ENCODE data around the gene ASAH2.

ASAH2 gene

GRCh38 chr10:50222199-50222598 is 29.1 kb downstream of the ASAH2 start:
- 100% methylated on average over 1 of the region's 2 CpGs for WGBS (ENCODE audit: insufficient coverage)
- H3K27ac ChIP-seq (ENCODE audit: insufficient read depth in 1 of 2, low read depth in 1 of 2, low read length in 2 of 2, poor library complexity in 1 of 2, severe bottlenecking in 2 of 2) = no peak overlapping the region
- POLR2A ChIA-PET = no interaction called here
- H3K4me3 ChIP-seq (ENCODE audit: control insufficient read depth in 1 of 7, extremely low read depth in 1 of 7, insufficient read depth in 4 of 7, low read depth in 2 of 7, low read length in 6 of 7) = no peak overlapping the region
- H3K27me3 ChIP-seq (replicated peaks in 2 of 5; ENCODE audit: control insufficient read depth in 4 of 5, insufficient read depth in 5 of 5, low read length in 4 of 5) = peaks cover 0 to 4% (median 2%) of the 10 kb centered on the region in 5 experiments
- H3K9me3 ChIP-seq (ENCODE audit: control extremely low read depth in 1 of 5, control insufficient read depth in 4 of 5, insufficient read depth in 2 of 5, low read depth in 1 of 5, low read length in 4 of 5) = no peaks in the 10 kb centered on the region
- no peaks in the 10 kb centered on the region for H3K36me3 ChIP-seq (ENCODE audit: control insufficient read depth in 4 of 4, insufficient read depth in 4 of 4, low read length in 3 of 4)
- no peak for DNase-seq
- CTCF ChIA-PET = interaction anchor here (0.7 to 3.2 kb wide), 5 partner anchors 9 to 628 kb away, joined by 3 to 24 read pairs (median 4); no protein-coding TSS in a partner anchor
- no peaks in the 10 kb centered on the region for H3K4me1 ChIP-seq (ENCODE audit: control extremely low read depth in 1 of 4, control insufficient read depth in 4 of 4, insufficient read depth in 4 of 4, low read length in 3 of 4)

- WGBS (ENCODE audit: insufficient coverage) = no CpG with 5 or more reads among the region's 1 CpG
- Histone ChIP-seq H3K9me3 (ENCODE audit: control extremely low read depth in 1 of 5, control insufficient read depth in 4 of 5, insufficient read depth in 2 of 5, low read depth in 1 of 5, low read length in 4 of 5) (no peaks in the 10 kb centered on the region), H3K4me1 (ENCODE audit: control extremely low read depth in 1 of 4, control insufficient read depth in 4 of 4, insufficient read depth in 4 of 4, low read length in 3 of 4) (no peaks in the 10 kb centered on the region), H3K36me3 (ENCODE audit: control insufficient read depth in 4 of 4, insufficient read depth in 4 of 4, low read length in 3 of 4) (no peaks in the 10 kb centered on the region), H3K27ac (ENCODE audit: insufficient read depth in 1 of 2, low read depth in 1 of 2, low read length in 2 of 2, poor library complexity in 1 of 2, severe bottlenecking in 2 of 2) (no peak overlapping the region), H3K27me3 (replicated peaks in 2 of 5; ENCODE audit: control insufficient read depth in 4 of 5, insufficient read depth in 5 of 5, low read length in 4 of 5) (peaks cover 0 to 4% (median 2%) of the 10 kb centered on the region in 5 experiments), H3K4me3 (ENCODE audit: control insufficient read depth in 1 of 7, extremely low read depth in 1 of 7, insufficient read depth in 4 of 7, low read depth in 2 of 7, low read length in 6 of 7) (no peak overlapping the region)
- CTCF ChIA-PET = interaction anchor here (1.1 to 1.4 kb wide), 2 partner anchors 11 to 18 kb away, joined by 3 to 4 read pairs; no protein-coding TSS in a partner anchor
- POLR2A ChIA-PET = no interaction called here
- DNase-seq = no peak
Observed at GRCh38 chr10:50221470-50221869, 29.8 kb downstream of the ASAH2 start.

- Histone ChIP-seq H3K27me3 (replicated peaks in 2 of 5; ENCODE audit: control insufficient read depth in 4 of 5, insufficient read depth in 5 of 5, low read length in 4 of 5) (peaks cover 0 to 4% (median 2%) of the 10 kb centered on the region in 5 experiments), H3K9me3 (ENCODE audit: control extremely low read depth in 1 of 5, control insufficient read depth in 4 of 5, insufficient read depth in 2 of 5, low read depth in 1 of 5, low read length in 4 of 5) (no peaks in the 10 kb centered on the region), H3K4me3 (ENCODE audit: control insufficient read depth in 1 of 7, extremely low read depth in 1 of 7, insufficient read depth in 4 of 7, low read depth in 2 of 7, low read length in 6 of 7) (no peak overlapping the region), H3K27ac (ENCODE audit: insufficient read depth in 1 of 2, low read depth in 1 of 2, low read length in 2 of 2, poor library complexity in 1 of 2, severe bottlenecking in 2 of 2) (no peak overlapping the region), H3K4me1 (ENCODE audit: control extremely low read depth in 1 of 4, control insufficient read depth in 4 of 4, insufficient read depth in 4 of 4, low read length in 3 of 4) (no peaks in the 10 kb centered on the region), H3K36me3 (ENCODE audit: control insufficient read depth in 4 of 4, insufficient read depth in 4 of 4, low read length in 3 of 4) (no peaks in the 10 kb centered on the region)
- ChIA-PET POLR2A (no interaction called here), CTCF (no interaction called here)
- DNase-seq = no peak
- WGBS (ENCODE audit: insufficient coverage) = 86% methylated on average over 1 of the region's 2 CpGs
Observed at GRCh38 chr10:50219646-50220045, 31.7 kb downstream of the ASAH2 start.

GRCh38 chr10:50219200-50219599 is 32.1 kb downstream of the ASAH2 start:
- Histone ChIP-seq H3K9me3 (ENCODE audit: control extremely low read depth in 1 of 5, control insufficient read depth in 4 of 5, insufficient read depth in 2 of 5, low read depth in 1 of 5, low read length in 4 of 5) (no peaks in the 10 kb centered on the region), H3K36me3 (ENCODE audit: control insufficient read depth in 4 of 4, insufficient read depth in 4 of 4, low read length in 3 of 4) (no peaks in the 10 kb centered on the region), H3K4me1 (ENCODE audit: control extremely low read depth in 1 of 4, control insufficient read depth in 4 of 4, insufficient read depth in 4 of 4, low read length in 3 of 4) (no peaks in the 10 kb centered on the region), H3K27me3 (replicated peaks in 2 of 5; ENCODE audit: control insufficient read depth in 4 of 5, insufficient read depth in 5 of 5, low read length in 4 of 5) (peaks cover 0 to 4% (median 2%) of the 10 kb centered on the region in 5 experiments), H3K27ac (ENCODE audit: insufficient read depth in 1 of 2, low read depth in 1 of 2, low read length in 2 of 2, poor library complexity in 1 of 2, severe bottlenecking in 2 of 2) (no peak overlapping the region), H3K4me3 (ENCODE audit: control insufficient read depth in 1 of 7, extremely low read depth in 1 of 7, insufficient read depth in 4 of 7, low read depth in 2 of 7, low read length in 6 of 7) (no peak overlapping the region)
- ChIA-PET CTCF (no interaction called here), POLR2A (no interaction called here)
- DNase-seq = no peak
- WGBS (ENCODE audit: insufficient coverage) = 100% methylated on average over 1 of the region's 2 CpGs

DNA sequence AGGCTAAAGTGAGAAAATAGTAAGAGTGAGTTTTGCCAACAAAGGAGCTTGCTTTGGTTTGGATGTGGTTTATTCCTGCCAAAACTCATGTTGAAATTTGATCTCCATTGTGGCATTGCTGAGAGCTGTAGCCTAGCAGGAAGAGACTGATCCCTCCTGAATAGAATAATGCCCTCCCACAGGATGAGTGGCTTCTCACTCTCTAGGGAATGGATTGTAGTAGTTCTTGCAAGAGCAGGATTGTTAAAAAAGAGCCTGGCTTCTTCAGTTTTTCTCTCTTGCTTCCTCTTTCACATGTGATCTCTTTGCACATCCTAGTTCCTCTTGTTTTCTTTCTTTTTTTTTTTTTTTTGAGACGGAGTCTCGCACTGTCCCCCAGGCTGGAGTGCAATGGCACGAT is 34.4 kb downstream of the ASAH2 start:
- ChIA-PET POLR2A (no interaction called here), CTCF (interaction anchor here (0.7 kb wide), 1 partner anchor 422 kb away, joined by 3 read pairs; no protein-coding TSS in a partner anchor)
- Histone ChIP-seq H3K4me3 (ENCODE audit: control insufficient read depth in 1 of 7, extremely low read depth in 1 of 7, insufficient read depth in 4 of 7, low read depth in 2 of 7, low read length in 6 of 7) (no peak overlapping the region), H3K4me1 (ENCODE audit: control extremely low read depth in 1 of 4, control insufficient read depth in 4 of 4, insufficient read depth in 4 of 4, low read length in 3 of 4) (no peaks in the 10 kb centered on the region), H3K36me3 (ENCODE audit: control insufficient read depth in 4 of 4, insufficient read depth in 4 of 4, low read length in 3 of 4) (no peaks in the 10 kb centered on the region), H3K9me3 (ENCODE audit: control extremely low read depth in 1 of 5, control insufficient read depth in 4 of 5, insufficient read depth in 2 of 5, low read depth in 1 of 5, low read length in 4 of 5) (no peaks in the 10 kb centered on the region), H3K27ac (ENCODE audit: insufficient read depth in 1 of 2, low read depth in 1 of 2, low read length in 2 of 2, poor library complexity in 1 of 2, severe bottlenecking in 2 of 2) (no peak overlapping the region), H3K27me3 (replicated peaks in 2 of 5; ENCODE audit: control insufficient read depth in 4 of 5, insufficient read depth in 5 of 5, low read length in 4 of 5) (peaks cover 0 to 4% (median 0%) of the 10 kb centered on the region in 5 experiments)
- peak in 1 of 3 donors; percentile 6 for DNase-seq
- WGBS (ENCODE audit: insufficient coverage) = 64% methylated on average over 2 of the region's 3 CpGs

DNA sequence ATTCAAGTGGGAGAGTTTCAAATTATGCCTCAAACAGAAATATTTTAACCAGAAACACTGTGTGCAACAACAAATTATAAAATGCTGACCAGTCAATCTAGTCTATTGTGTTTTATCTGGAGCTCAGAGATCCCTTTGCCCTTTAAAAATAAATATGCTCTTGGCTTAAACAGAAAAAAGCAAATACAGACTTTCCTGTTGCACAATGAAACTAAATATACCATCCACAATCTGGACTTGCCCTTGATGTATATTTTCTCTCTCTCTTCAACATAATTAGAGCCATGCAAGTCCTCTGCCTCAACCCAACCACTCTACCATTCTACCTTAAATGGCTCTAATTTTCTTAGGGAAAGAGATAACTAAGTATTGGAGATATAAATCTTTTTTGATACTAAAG is 34.9 kb downstream of the ASAH2 start:
- H3K27ac ChIP-seq (ENCODE audit: insufficient read depth in 1 of 2, low read depth in 1 of 2, low read length in 2 of 2, poor library complexity in 1 of 2, severe bottlenecking in 2 of 2) = no peak overlapping the region
- ChIA-PET CTCF (no interaction called here), POLR2A (no interaction called here)
- no peak for DNase-seq
- H3K36me3 ChIP-seq (ENCODE audit: control insufficient read depth in 4 of 4, insufficient read depth in 4 of 4, low read length in 3 of 4) = no peaks in the 10 kb centered on the region
- no peaks in the 10 kb centered on the region for H3K4me1 ChIP-seq (ENCODE audit: control extremely low read depth in 1 of 4, control insufficient read depth in 4 of 4, insufficient read depth in 4 of 4, low read length in 3 of 4)
- H3K9me3 ChIP-seq (ENCODE audit: control extremely low read depth in 1 of 5, control insufficient read depth in 4 of 5, insufficient read depth in 2 of 5, low read depth in 1 of 5, low read length in 4 of 5) = no peaks in the 10 kb centered on the region
- H3K27me3 ChIP-seq (replicated peaks in 2 of 5; ENCODE audit: control insufficient read depth in 4 of 5, insufficient read depth in 5 of 5, low read length in 4 of 5) = peaks cover 0 to 4% (median 0%) of the 10 kb centered on the region in 5 experiments
- no peak overlapping the region for H3K4me3 ChIP-seq (ENCODE audit: control insufficient read depth in 1 of 7, extremely low read depth in 1 of 7, insufficient read depth in 4 of 7, low read depth in 2 of 7, low read length in 6 of 7)

- H3K27me3 ChIP-seq (replicated peaks in 2 of 5; ENCODE audit: control insufficient read depth in 4 of 5, insufficient read depth in 5 of 5, low read length in 4 of 5) = peaks cover 0 to 2% (median 0%) of the 10 kb centered on the region in 5 experiments
- no peaks in the 10 kb centered on the region for H3K9me3 ChIP-seq (ENCODE audit: control extremely low read depth in 1 of 5, control insufficient read depth in 4 of 5, insufficient read depth in 2 of 5, low read depth in 1 of 5, low read length in 4 of 5)
- no peaks in the 10 kb centered on the region for H3K36me3 ChIP-seq (ENCODE audit: control insufficient read depth in 4 of 4, insufficient read depth in 4 of 4, low read length in 3 of 4)
- H3K4me3 ChIP-seq (ENCODE audit: control insufficient read depth in 1 of 7, extremely low read depth in 1 of 7, insufficient read depth in 4 of 7, low read depth in 2 of 7, low read length in 6 of 7) = no peak overlapping the region
- no peak for DNase-seq
- H3K27ac ChIP-seq (ENCODE audit: insufficient read depth in 1 of 2, low read depth in 1 of 2, low read length in 2 of 2, poor library complexity in 1 of 2, severe bottlenecking in 2 of 2) = no peak overlapping the region
- H3K4me1 ChIP-seq (ENCODE audit: control extremely low read depth in 1 of 4, control insufficient read depth in 4 of 4, insufficient read depth in 4 of 4, low read length in 3 of 4) = no peaks in the 10 kb centered on the region
- WGBS (ENCODE audit: insufficient coverage) = 100% methylated on average over 1 of the region's 3 CpGs
- POLR2A ChIA-PET = no interaction called here
- CTCF ChIA-PET = interaction anchor here (1.6 kb wide), 1 partner anchor 10 kb away, joined by 4 read pairs; no protein-coding TSS in a partner anchor
Observed at GRCh38 chr10:50211670-50212069, 39.6 kb downstream of the ASAH2 start.
